HG02938 (cell line): ENCODE results near the gene ZBTB7C.

Experiments
- ATAC-seq: cut with Tn5 transposase; IDR thresholded peaks from one replicate; pipeline ENCODE4 v1.9.1; 2021; ENCODE audit warnings: mild to moderate bottlenecking, moderate library complexity; ENCODE audit not compliant: unreplicated experiment

ZBTB7C gene

GRCh38 chr18:48152549-48152948 lies 256.6 kb downstream of the ZBTB7C start:
- no peak for ATAC-seq

GRCh38 chr18:48151421-48152065 lies 257.6 kb downstream of the ZBTB7C start:
- no peak for ATAC-seq

GRCh38 chr18:48149020-48149685 lies 260.0 kb downstream of the ZBTB7C start:
- ATAC-seq: no peak

- no peak for ATAC-seq
These were observed 266.2 kb downstream of the ZBTB7C start for GRCh38 chr18:48142994-48143393.

GRCh38 chr18:48142353-48142752 lies 266.8 kb downstream of the ZBTB7C start:
- no peak for ATAC-seq

- no peak for ATAC-seq
These were observed 268.5 kb downstream of the ZBTB7C start for GRCh38 chr18:48140731-48141130.

- ATAC-seq: no peak
These were observed 269.5 kb downstream of the ZBTB7C start for GRCh38 chr18:48139431-48140347.

- ATAC-seq: no peak
These were observed 270.3 kb downstream of the ZBTB7C start for GRCh38 chr18:48138660-48139430.

- ATAC-seq: no peak
These were observed 271.0 kb downstream of the ZBTB7C start for GRCh38 chr18:48138210-48138609.

- no peak for ATAC-seq
These were observed 271.7 kb downstream of the ZBTB7C start for GRCh38 chr18:48137374-48138081.

- no peak for ATAC-seq
These were observed 272.3 kb downstream of the ZBTB7C start for GRCh38 chr18:48136827-48137373.

- ATAC-seq: no peak
These were observed 272.9 kb downstream of the ZBTB7C start for GRCh38 chr18:48136051-48136826.

- ATAC-seq: no peak
These were observed 273.7 kb downstream of the ZBTB7C start for GRCh38 chr18:48135436-48135966.

- ATAC-seq: no peak
These were observed 274.6 kb downstream of the ZBTB7C start for GRCh38 chr18:48134609-48135008.

GRCh38 chr18:48133671-48134251 lies 275.4 kb downstream of the ZBTB7C start:
- no peak for ATAC-seq

- ATAC-seq: no peak
These were observed 276.2 kb downstream of the ZBTB7C start for GRCh38 chr18:48132797-48133655.

GRCh38 chr18:48131042-48131441 lies 278.1 kb downstream of the ZBTB7C start:
- ATAC-seq: no peak
